Measurements from ENCODE around the gene TMEM8B.
A peak's percentile ranks its signal among the peaks of the same experiment; 100 is the strongest.

The TMEM8B gene

GRCh38 chr9:35828716-35829083, 328 bp upstream of the TMEM8B start, which contains the start of gene FAM221B:
Gene FAM221B, minus strand, starts transcription at chr9:35828732. Its CDS starts 2,571 bp downstream, at chr9:35826161.
- Histone ChIP-seq H3K4me3 (ENCODE audit: low read depth, low read length) (peak within 1 kb of the TSS; percentile 86), H3K36me3 (ENCODE audit: control insufficient read depth, insufficient read depth, low read length) (no peaks in the 10 kb centered on the region), H3K9ac (ENCODE audit: low read length) (peak within 1 kb of the TSS; percentile 62), H3K9me3 (ENCODE audit: control insufficient read depth, insufficient read depth, low read depth, low read length) (no peaks in the 10 kb centered on the region), H3K27ac (ENCODE audit: low read depth, low read length) (no peak within 1 kb of the TSS), H3K27me3 (ENCODE audit: control insufficient read depth, insufficient read depth, low read length) (no peaks in the 10 kb centered on the region), H3K4me1 (ENCODE audit: control insufficient read depth, insufficient read depth, low read length) (peaks cover 19% of the 10 kb centered on the region)

- H3K4me3 ChIP-seq (ENCODE audit: low read depth, low read length), result peak overlapping the region; percentile 86
Observed at GRCh38 chr9:35829764-35830096, 702 bp downstream of the TMEM8B start.

DNA sequence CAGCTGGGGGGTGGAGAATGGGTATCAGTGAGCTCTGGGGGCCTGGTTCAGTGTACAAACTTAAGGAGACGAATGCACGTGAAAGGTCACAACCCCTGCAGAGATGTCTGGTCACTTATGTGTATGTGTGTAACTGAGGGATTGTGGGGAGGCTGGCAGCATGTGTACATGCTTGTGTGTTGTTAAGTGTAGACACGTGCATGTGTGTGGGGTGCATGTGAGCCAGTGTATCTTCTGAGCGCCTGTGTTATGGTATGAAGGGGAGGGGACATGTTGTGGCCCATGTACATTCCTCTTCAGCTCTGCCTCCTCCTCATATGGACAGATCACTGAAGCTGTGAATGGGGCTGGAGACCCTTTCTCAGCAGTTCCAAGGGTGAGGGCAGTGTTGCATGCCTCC, 2.0 kb downstream of the TMEM8B start:
- H3K27ac ChIP-seq (ENCODE audit: low read depth, low read length), result no peak overlapping the region
- no peak overlapping the region for H3K4me3 ChIP-seq (ENCODE audit: low read depth, low read length)
- no peaks in the 10 kb centered on the region for H3K36me3 ChIP-seq (ENCODE audit: control insufficient read depth, insufficient read depth, low read length)
- no peaks in the 10 kb centered on the region for H3K27me3 ChIP-seq (ENCODE audit: control insufficient read depth, insufficient read depth, low read length)
- peaks cover 14% of the 10 kb centered on the region; the same call in 1 of the 2 replicates for H3K4me1 ChIP-seq (ENCODE audit: control insufficient read depth, insufficient read depth, low read length)
- H3K9me3 ChIP-seq (ENCODE audit: control insufficient read depth, insufficient read depth, low read depth, low read length), result no peaks in the 10 kb centered on the region
- no peak overlapping the region for H3K9ac ChIP-seq (ENCODE audit: low read length)

More at GRCh38 chr9:35829764-35830096, 702 bp downstream of the TMEM8B start:
- no peaks in the 10 kb centered on the region for H3K27me3 ChIP-seq (ENCODE audit: control insufficient read depth, insufficient read depth, low read length)
- H3K4me1 ChIP-seq (ENCODE audit: control insufficient read depth, insufficient read depth, low read length), result peaks cover 15% of the 10 kb centered on the region; the same call in 1 of the 2 replicates
- H3K9ac ChIP-seq (ENCODE audit: low read length), result peak overlapping the region; percentile 53
- H3K9me3 ChIP-seq (ENCODE audit: control insufficient read depth, insufficient read depth, low read depth, low read length), result no peaks in the 10 kb centered on the region
- no peak overlapping the region for H3K27ac ChIP-seq (ENCODE audit: low read depth, low read length)
- H3K36me3 ChIP-seq (ENCODE audit: control insufficient read depth, insufficient read depth, low read length), result no peaks in the 10 kb centered on the region

GRCh38 chr9:35832814-35833213, 3.8 kb downstream of the TMEM8B start:
- Histone ChIP-seq H3K4me3 (ENCODE audit: low read depth, low read length) (no peak overlapping the region), H3K9ac (ENCODE audit: low read length) (no peak overlapping the region), H3K27me3 (ENCODE audit: control insufficient read depth, insufficient read depth, low read length) (no peaks in the 10 kb centered on the region; the same call in 1 of the 2 replicates), H3K27ac (ENCODE audit: low read depth, low read length) (no peak overlapping the region), H3K9me3 (ENCODE audit: control insufficient read depth, insufficient read depth, low read depth, low read length) (no peaks in the 10 kb centered on the region), H3K36me3 (ENCODE audit: control insufficient read depth, insufficient read depth, low read length) (no peaks in the 10 kb centered on the region), H3K4me1 (ENCODE audit: control insufficient read depth, insufficient read depth, low read length) (peaks cover 11% of the 10 kb centered on the region; the same call in 1 of the 2 replicates)

DNA sequence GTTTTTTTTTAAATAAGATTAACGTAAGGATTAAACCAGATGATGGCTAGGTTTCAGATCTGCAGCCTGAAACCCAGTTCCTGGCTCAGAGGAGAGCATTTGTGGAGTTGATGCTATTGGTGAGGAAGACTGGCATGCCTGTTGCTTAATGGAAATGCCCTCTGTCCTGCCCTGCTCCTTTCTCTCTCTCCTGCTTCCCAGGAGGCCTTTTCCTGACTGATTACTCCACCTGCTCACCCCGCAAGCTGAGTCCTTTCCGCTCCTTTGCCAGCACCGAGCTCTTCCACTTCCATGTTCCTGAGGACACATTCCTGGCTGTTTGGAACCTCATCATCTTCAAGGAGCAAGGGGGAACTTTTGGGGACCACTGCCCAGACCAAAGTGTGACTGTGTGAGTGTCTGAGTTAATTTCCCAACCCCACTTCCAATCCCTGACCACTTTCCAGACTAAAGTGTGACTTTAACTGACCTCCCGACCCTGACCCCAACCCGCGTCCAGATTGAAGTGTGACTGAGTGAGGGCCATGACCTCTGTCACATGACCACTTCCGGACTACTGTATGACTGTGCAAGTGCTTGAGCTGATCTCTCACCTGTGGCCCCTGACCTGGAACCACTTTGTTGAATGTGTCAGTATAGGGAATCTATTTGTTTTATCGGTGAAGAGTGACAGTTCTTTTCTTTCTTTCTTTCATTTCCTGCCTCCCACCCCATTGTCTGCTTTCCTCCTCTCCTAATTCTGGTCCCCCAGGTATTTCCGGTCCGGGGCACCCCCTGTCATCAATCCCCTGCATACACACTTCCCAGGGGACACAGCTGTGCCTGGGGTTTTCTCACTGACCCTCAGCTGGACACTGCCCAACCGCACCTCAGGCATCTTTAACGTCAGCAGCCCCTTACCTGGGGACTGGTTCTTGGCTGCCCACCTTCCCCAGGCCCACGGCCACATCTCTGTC, 5.5 kb downstream of the TMEM8B start:
- no peak overlapping the region for H3K9ac ChIP-seq (ENCODE audit: low read length)
- no peak overlapping the region for H3K27ac ChIP-seq (ENCODE audit: low read depth, low read length)
- H3K27me3 ChIP-seq (ENCODE audit: control insufficient read depth, insufficient read depth, low read length), result no peaks in the 10 kb centered on the region; the same call in 1 of the 2 replicates

GRCh38 chr9:35835216-35835632, 6.2 kb downstream of the TMEM8B start:
- no peak overlapping the region for H3K4me3 ChIP-seq (ENCODE audit: low read depth, low read length)
- H3K27ac ChIP-seq (ENCODE audit: low read depth, low read length), result no peak overlapping the region
- H3K9me3 ChIP-seq (ENCODE audit: control insufficient read depth, insufficient read depth, low read depth, low read length), result no peaks in the 10 kb centered on the region
- no peaks in the 10 kb centered on the region; the same call in 1 of the 2 replicates for H3K27me3 ChIP-seq (ENCODE audit: control insufficient read depth, insufficient read depth, low read length)
- H3K36me3 ChIP-seq (ENCODE audit: control insufficient read depth, insufficient read depth, low read length), result no peaks in the 10 kb centered on the region
- peaks cover under 1% of the 10 kb centered on the region; the same call in 1 of the 2 replicates for H3K4me1 ChIP-seq (ENCODE audit: control insufficient read depth, insufficient read depth, low read length)
- H3K9ac ChIP-seq (ENCODE audit: low read length), result no peak overlapping the region

More for the DNA sequence above, 5.5 kb downstream of the TMEM8B start:
- Histone ChIP-seq H3K9me3 (ENCODE audit: control insufficient read depth, insufficient read depth, low read depth, low read length) (no peaks in the 10 kb centered on the region), H3K36me3 (ENCODE audit: control insufficient read depth, insufficient read depth, low read length) (no peaks in the 10 kb centered on the region), H3K4me1 (ENCODE audit: control insufficient read depth, insufficient read depth, low read length) (peaks cover 7% of the 10 kb centered on the region; the same call in 1 of the 2 replicates), H3K4me3 (ENCODE audit: low read depth, low read length) (no peak overlapping the region)

DNA sequence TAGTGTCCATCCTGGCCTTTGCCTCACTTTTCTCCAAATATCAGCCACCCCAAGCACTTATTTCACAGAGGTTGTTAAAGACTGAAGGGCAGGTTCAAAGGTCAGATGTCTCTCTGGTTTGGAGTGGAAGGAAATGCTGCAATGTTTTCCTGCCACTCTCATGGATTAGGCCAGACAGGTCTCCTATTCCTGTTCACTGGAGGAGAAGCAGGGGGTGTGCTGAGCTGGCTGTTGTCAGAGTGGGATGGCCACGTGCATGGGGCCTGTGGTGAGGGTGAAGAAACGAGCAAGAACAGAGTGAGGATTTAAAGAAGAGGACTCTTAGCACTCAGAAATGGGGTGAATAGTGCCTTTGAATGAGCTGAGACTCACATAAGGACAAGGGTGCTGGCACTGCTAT, 6.7 kb downstream of the TMEM8B start:
- H3K9ac ChIP-seq (ENCODE audit: low read length), result no peak overlapping the region
- no peak overlapping the region for H3K4me3 ChIP-seq (ENCODE audit: low read depth, low read length)
- H3K9me3 ChIP-seq (ENCODE audit: control insufficient read depth, insufficient read depth, low read depth, low read length), result no peaks in the 10 kb centered on the region
- no peak overlapping the region for H3K27ac ChIP-seq (ENCODE audit: low read depth, low read length)
- H3K36me3 ChIP-seq (ENCODE audit: control insufficient read depth, insufficient read depth, low read length), result no peaks in the 10 kb centered on the region
- peaks cover 6% of the 10 kb centered on the region for H3K4me1 ChIP-seq (ENCODE audit: control insufficient read depth, insufficient read depth, low read length)
- H3K27me3 ChIP-seq (ENCODE audit: control insufficient read depth, insufficient read depth, low read length), result no peaks in the 10 kb centered on the region; the same call in 1 of the 2 replicates

DNA sequence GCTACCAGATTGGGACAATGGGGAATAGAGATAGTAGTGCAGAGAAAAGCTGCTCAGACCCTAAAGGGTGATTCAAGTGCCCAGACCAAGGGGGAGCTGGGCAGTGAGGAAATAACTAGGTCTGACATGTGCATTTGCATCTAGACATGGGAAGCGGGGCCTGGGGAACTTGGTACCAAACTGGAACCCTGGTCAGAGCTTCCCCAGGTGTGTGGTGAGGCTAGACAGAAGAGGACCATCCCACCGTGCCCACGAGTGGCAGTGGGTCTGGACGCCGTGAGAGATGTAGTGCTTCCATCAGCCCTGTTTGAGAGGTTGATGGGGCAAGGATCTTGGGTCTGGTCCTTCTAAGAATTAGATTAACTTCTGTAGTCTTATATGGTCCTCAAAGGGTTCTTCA, 7.6 kb downstream of the TMEM8B start:
- H3K4me3 ChIP-seq (ENCODE audit: low read depth, low read length), result no peak overlapping the region
- no peaks in the 10 kb centered on the region; the same call in 1 of the 2 replicates for H3K27me3 ChIP-seq (ENCODE audit: control insufficient read depth, insufficient read depth, low read length)
- no peak overlapping the region for H3K9ac ChIP-seq (ENCODE audit: low read length)
- no peaks in the 10 kb centered on the region for H3K36me3 ChIP-seq (ENCODE audit: control insufficient read depth, insufficient read depth, low read length)
- H3K27ac ChIP-seq (ENCODE audit: low read depth, low read length), result no peak overlapping the region
- peaks cover 8% of the 10 kb centered on the region for H3K4me1 ChIP-seq (ENCODE audit: control insufficient read depth, insufficient read depth, low read length)
- H3K9me3 ChIP-seq (ENCODE audit: control insufficient read depth, insufficient read depth, low read depth, low read length), result no peaks in the 10 kb centered on the region

- Histone ChIP-seq H3K9me3 (ENCODE audit: control insufficient read depth, insufficient read depth, low read depth, low read length) (no peaks in the 10 kb centered on the region), H3K4me3 (ENCODE audit: low read depth, low read length) (no peak overlapping the region), H3K27me3 (ENCODE audit: control insufficient read depth, insufficient read depth, low read length) (no peaks in the 10 kb centered on the region; the same call in 1 of the 2 replicates), H3K27ac (ENCODE audit: low read depth, low read length) (no peak overlapping the region), H3K4me1 (ENCODE audit: control insufficient read depth, insufficient read depth, low read length) (peaks cover 29% of the 10 kb centered on the region), H3K9ac (ENCODE audit: low read length) (no peak overlapping the region), H3K36me3 (ENCODE audit: control insufficient read depth, insufficient read depth, low read length) (no peaks in the 10 kb centered on the region)
Observed at GRCh38 chr9:35839926-35840325, 10.9 kb downstream of the TMEM8B start.

GRCh38 chr9:35840881-35841644, 12.0 kb downstream of the TMEM8B start:
- Histone ChIP-seq H3K4me1 (ENCODE audit: control insufficient read depth, insufficient read depth, low read length) (peaks cover 40% of the 10 kb centered on the region), H3K9me3 (ENCODE audit: control insufficient read depth, insufficient read depth, low read depth, low read length) (no peaks in the 10 kb centered on the region), H3K27me3 (ENCODE audit: control insufficient read depth, insufficient read depth, low read length) (no peaks in the 10 kb centered on the region; the same call in none of the 2 replicates), H3K27ac (ENCODE audit: low read depth, low read length) (no peak overlapping the region), H3K9ac (ENCODE audit: low read length) (no peak overlapping the region), H3K36me3 (ENCODE audit: control insufficient read depth, insufficient read depth, low read length) (no peaks in the 10 kb centered on the region), H3K4me3 (ENCODE audit: low read depth, low read length) (no peak overlapping the region)

DNA sequence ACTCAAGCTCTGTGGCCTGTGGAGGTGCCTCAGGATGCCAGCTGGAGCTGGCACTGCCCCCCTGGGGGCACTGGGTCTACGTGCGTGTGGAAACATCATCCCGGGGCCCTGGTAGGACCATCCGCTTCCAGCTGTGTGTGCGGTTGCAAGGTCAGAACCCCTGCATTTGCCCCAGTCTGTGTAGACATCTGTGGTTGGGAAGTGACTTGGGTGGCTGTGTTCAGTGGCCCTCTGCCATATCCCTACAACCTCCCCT, 12.5 kb downstream of the TMEM8B start:
- no peak overlapping the region for H3K4me3 ChIP-seq (ENCODE audit: low read depth, low read length)
- no peaks in the 10 kb centered on the region for H3K36me3 ChIP-seq (ENCODE audit: control insufficient read depth, insufficient read depth, low read length)
- H3K9me3 ChIP-seq (ENCODE audit: control insufficient read depth, insufficient read depth, low read depth, low read length), result no peaks in the 10 kb centered on the region
- peaks cover under 1% of the 10 kb centered on the region for H3K27me3 ChIP-seq (ENCODE audit: control insufficient read depth, insufficient read depth, low read length)
- H3K27ac ChIP-seq (ENCODE audit: low read depth, low read length), result no peak overlapping the region
- no peak overlapping the region for H3K9ac ChIP-seq (ENCODE audit: low read length)
- H3K4me1 ChIP-seq (ENCODE audit: control insufficient read depth, insufficient read depth, low read length), result peaks cover 42% of the 10 kb centered on the region

Data from HUES6 (cell line).